Left ventricle myocardium inferior (tissue), 1 donor: Measurements from ENCODE around the gene IGFBP1. TPM values are rescaled to one million over a fixed set of nuclear protein-coding genes. Genes with fewer than 3 reads are reported as not detected.
"Not testable (repeated sequence)": the region's sequence is repeated elsewhere in the genome, so short reads cannot be mapped to it uniquely, and the experiment has no call there.

Experiments used
- DNase-seq: peaks from one replicate; pipeline ENCODE4 v3.0.0-alpha.2; 2020
- H3K27ac ChIP-seq: fragments of 200-600 bp; replicated peaks from 2 replicates; pipeline ENCODE4 v1.8.0; 2021
- H3K27me3 ChIP-seq: fragments of 200-600 bp; 2 replicates; pipeline ENCODE4 v1.8.0; 2021; ENCODE audit warnings: low read depth
- H3K36me3 ChIP-seq: fragments of 200-600 bp; 2 replicates; pipeline ENCODE4 v1.8.0; 2021
- H3K4me1 ChIP-seq: fragments of 200-600 bp; 2 replicates; pipeline ENCODE4 v1.8.0; 2021
- H3K4me3 ChIP-seq: fragments of 200-600 bp; 2 replicates; pipeline ENCODE4 v1.8.0; 2021; ENCODE audit warnings: mild to moderate bottlenecking, moderate library complexity
- H3K9me3 ChIP-seq: fragments of 200-600 bp; replicated peaks from 2 replicates; pipeline ENCODE4 v1.8.0; 2021
- CTCF ChIP-seq: fragments of 200-600 bp; IDR thresholded peaks from 2 replicates; pipeline ENCODE4 v1.8.0; 2021; ENCODE audit warnings: antibody characterized with exemption, mild to moderate bottlenecking, borderline replicate concordance
- intact Hi-C: fragments of 100-400 bp; cut with micrococcal nuclease; formaldehyde crosslinking; loops from one replicate; pipeline ENCODE4 v1.11.0; 2022
- total RNA-seq: library from RNA; stranded (reverse); fragmentation: NEBNext Ultra II Directional; extraction: Animal tissue kit (Norgen Biotek cat#: 25700); gene quantifications from one replicate; pipeline ENCODE4 v1.2.1, GENCODE V29; 2021
- donor health status: DM: no; HTN: yes; CAD: no; lungs with severe emphysema.

Gene IGFBP1
- total RNA-seq, 1 donor from 2014 or later: not detected

GRCh38 chr7:45937301-45937700 lies 49.0 kb downstream of the IGFBP1 start:
- no peak for TF ChIP-seq CTCF
- no peaks in the 10 kb centered on the region for H3K4me1 ChIP-seq
- no peak overlapping the region for H3K27ac ChIP-seq
- H3K4me3 ChIP-seq: no peak overlapping the region
- DNase-seq: no peak
- H3K36me3 ChIP-seq: no peaks in the 10 kb centered on the region
- H3K9me3 ChIP-seq: no peaks in the 10 kb centered on the region
- intact Hi-C loops: no loop called here
- H3K27me3 ChIP-seq: peaks cover 9% of the 10 kb centered on the region

- peaks cover 9% of the 10 kb centered on the region for H3K27me3 ChIP-seq
- no peak for TF ChIP-seq CTCF
- no peak overlapping the region for H3K27ac ChIP-seq
- intact Hi-C loops: no loop called here
- H3K4me3 ChIP-seq: no peak overlapping the region
- H3K4me1 ChIP-seq: no peaks in the 10 kb centered on the region
- no peak for DNase-seq
- H3K36me3 ChIP-seq: no peaks in the 10 kb centered on the region
- no peaks in the 10 kb centered on the region for H3K9me3 ChIP-seq
These were observed 49.6 kb downstream of the IGFBP1 start for GRCh38 chr7:45937862-45938261.

GRCh38 chr7:45938626-45939302 lies 50.5 kb downstream of the IGFBP1 start:
- H3K27ac ChIP-seq: no peak overlapping the region
- no peaks in the 10 kb centered on the region for H3K36me3 ChIP-seq
- no peaks in the 10 kb centered on the region for H3K4me1 ChIP-seq
- intact Hi-C loops: no loop called here
- H3K4me3 ChIP-seq: no peak overlapping the region
- TF ChIP-seq CTCF: no peak
- H3K9me3 ChIP-seq: no peaks in the 10 kb centered on the region
- DNase-seq: no peak
- H3K27me3 ChIP-seq: peaks cover 9% of the 10 kb centered on the region

GRCh38 chr7:45939574-45939973 lies 51.3 kb downstream of the IGFBP1 start:
- Histone ChIP-seq H3K4me3 (no peak overlapping the region), H3K27me3 (peaks cover 9% of the 10 kb centered on the region), H3K27ac (no peak overlapping the region), H3K4me1 (no peaks in the 10 kb centered on the region), H3K36me3 (no peaks in the 10 kb centered on the region), H3K9me3 (no peaks in the 10 kb centered on the region)
- DNase-seq: no peak
- no peak for TF ChIP-seq CTCF
- intact Hi-C loops: no loop called here

GRCh38 chr7:45940237-45940781 lies 52.0 kb downstream of the IGFBP1 start:
- H3K9me3 ChIP-seq, H3K4me1 ChIP-seq, DNase-seq, intact Hi-C loops, H3K27ac ChIP-seq, H3K36me3 ChIP-seq, H3K4me3 ChIP-seq, H3K27me3 ChIP-seq: not testable (repeated sequence)

GRCh38 chr7:45940939-45941338 lies 52.7 kb downstream of the IGFBP1 start:
- intact Hi-C loops: no loop called here
- Histone ChIP-seq H3K4me3 (no peak overlapping the region), H3K9me3 (no peaks in the 10 kb centered on the region)

More at GRCh38 chr7:45940939-45941338, 52.7 kb downstream of the IGFBP1 start:
- no peaks in the 10 kb centered on the region for H3K4me1 ChIP-seq
- no peak for TF ChIP-seq CTCF
- DNase-seq: no peak
- no peaks in the 10 kb centered on the region for H3K36me3 ChIP-seq
- peaks cover 5% of the 10 kb centered on the region for H3K27me3 ChIP-seq
- no peak overlapping the region for H3K27ac ChIP-seq
